Endometrium (tissue), 2 donors: ENCODE data around the gene ADGRB2.

Experiments
- FAIRE-seq: peaks from 2 replicates; lab custom pipeline; 2012; peaks lifted over from hg19 to GRCh38; lab: Jason Lieb, UNC
- donor health status: control.
- donor health status: control.

The ADGRB2 gene

DNA sequence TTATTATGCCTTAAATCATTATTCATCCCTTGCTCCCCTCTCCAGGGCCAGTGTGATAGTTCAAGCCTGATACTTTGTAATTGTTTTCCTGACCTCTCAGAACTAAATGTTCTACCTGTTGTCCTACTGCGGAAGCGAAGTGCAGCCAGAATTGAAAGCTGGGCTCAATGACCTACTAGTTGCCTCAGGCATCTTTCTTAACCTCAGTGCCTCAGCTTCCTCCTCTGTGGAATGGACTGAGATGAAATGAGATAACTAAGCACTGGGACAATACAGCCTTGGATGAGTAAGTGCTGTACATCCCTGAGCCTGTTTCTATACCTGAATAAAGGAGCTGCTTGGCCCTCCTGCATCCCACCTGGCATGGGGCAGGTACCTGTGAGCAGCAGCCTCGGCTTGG lies 86.7 kb downstream of the ADGRB2 start:
- FAIRE-seq: no peak
